C4-2B (cell line): Measurements from ENCODE around the gene TEKTIP1.
"Not testable (repeated sequence)": the region's sequence is repeated elsewhere in the genome, so short reads cannot be mapped to it uniquely, and the experiment has no call there.

Source experiments
- H3K27ac ChIP-seq: fragments of 450-650 bp; 2 replicates; pipeline ENCODE4 v1.5.1; 2017
- ZFX ChIP-seq: fragments of 450-650 bp; IDR thresholded peaks from 2 replicates; pipeline ENCODE4 v1.6.1; 2017
- TF ChIP-seq, protein P1 (sequence below): fragments of 450-650 bp; conservative IDR thresholded peaks from 2 replicates; pipeline ENCODE4 v1.5.1; 2017; ENCODE audit warnings: mild to moderate bottlenecking

Gene TEKTIP1

DNA sequence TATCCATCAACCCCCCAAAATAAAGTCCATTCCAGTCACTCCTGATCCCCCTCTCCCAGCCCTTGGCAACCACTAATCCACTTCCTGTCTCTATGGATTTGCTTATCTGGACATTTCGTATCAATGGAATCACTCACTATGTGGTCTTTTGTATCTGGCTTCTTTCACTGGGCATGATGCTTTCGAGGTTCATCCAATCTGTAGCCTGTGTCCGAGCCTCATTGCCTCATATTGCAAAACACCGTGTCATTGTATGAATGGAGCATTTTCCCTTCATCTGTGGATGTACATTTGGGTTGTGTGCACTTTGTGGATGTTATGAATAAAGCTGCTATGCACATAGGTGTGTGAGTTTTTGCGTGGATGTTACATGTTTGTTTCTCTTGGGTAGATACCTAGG lies 34.2 kb upstream of the TEKTIP1 start:
- H3K27ac ChIP-seq: peak overlapping the region; percentile 95
- no peak for TF ChIP-seq ZFX
- TF ChIP-seq, protein P1, sequence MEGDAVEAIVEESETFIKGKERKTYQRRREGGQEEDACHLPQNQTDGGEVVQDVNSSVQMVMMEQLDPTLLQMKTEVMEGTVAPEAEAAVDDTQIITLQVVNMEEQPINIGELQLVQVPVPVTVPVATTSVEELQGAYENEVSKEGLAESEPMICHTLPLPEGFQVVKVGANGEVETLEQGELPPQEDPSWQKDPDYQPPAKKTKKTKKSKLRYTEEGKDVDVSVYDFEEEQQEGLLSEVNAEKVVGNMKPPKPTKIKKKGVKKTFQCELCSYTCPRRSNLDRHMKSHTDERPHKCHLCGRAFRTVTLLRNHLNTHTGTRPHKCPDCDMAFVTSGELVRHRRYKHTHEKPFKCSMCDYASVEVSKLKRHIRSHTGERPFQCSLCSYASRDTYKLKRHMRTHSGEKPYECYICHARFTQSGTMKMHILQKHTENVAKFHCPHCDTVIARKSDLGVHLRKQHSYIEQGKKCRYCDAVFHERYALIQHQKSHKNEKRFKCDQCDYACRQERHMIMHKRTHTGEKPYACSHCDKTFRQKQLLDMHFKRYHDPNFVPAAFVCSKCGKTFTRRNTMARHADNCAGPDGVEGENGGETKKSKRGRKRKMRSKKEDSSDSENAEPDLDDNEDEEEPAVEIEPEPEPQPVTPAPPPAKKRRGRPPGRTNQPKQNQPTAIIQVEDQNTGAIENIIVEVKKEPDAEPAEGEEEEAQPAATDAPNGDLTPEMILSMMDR: no peak

DNA sequence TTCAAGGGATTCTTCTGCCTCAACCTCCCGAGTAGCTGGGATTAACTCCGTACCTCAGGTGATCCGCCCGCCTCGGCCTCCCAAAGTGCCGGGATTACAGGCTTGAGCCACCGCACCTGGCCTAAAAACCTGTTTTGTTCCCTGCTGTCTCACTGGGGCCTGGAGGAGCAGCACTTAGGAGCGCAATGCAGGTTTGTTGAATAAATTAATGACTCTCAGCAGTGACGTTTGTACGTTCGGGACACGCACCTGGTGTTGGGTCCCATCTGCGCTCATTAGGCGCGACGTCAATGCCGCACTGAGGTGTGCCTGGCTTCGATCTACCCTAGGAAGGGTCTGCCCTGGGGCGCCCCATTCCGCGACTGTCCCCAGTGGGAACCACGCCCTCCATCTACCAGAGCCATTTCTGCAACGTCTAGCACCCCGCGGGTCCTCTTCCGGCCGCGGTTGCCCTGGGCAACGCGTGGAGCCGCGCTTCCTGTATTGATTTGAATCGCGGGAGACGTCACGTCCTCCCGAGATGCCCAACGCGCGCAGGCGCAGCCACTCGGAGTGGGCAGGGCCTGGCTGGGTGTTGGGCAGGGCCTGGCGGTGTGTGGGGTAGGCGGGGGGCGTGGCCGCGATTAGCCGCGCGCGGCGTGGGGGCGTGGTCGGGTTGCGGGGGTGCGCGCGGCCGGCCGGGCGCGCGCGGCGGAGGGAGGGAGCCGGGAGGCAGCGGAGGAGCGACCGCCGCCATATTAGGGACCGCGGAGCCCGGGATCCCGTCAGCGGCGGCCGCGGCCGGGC lies 33.2 kb upstream of the TEKTIP1 start, which contains the start of gene FZR1:
FZR1 (plus strand) TSS at position 714 of the 786 bp plus-strand sequence. CDS start 16,679 bp downstream, outside the sequence.
- peak within 1 kb of the TSS; percentile 95 for H3K27ac ChIP-seq
- TF ChIP-seq, protein P1: no peak
- peak; percentile 31; the same call in 1 of the 2 replicates for TF ChIP-seq ZFX

DNA sequence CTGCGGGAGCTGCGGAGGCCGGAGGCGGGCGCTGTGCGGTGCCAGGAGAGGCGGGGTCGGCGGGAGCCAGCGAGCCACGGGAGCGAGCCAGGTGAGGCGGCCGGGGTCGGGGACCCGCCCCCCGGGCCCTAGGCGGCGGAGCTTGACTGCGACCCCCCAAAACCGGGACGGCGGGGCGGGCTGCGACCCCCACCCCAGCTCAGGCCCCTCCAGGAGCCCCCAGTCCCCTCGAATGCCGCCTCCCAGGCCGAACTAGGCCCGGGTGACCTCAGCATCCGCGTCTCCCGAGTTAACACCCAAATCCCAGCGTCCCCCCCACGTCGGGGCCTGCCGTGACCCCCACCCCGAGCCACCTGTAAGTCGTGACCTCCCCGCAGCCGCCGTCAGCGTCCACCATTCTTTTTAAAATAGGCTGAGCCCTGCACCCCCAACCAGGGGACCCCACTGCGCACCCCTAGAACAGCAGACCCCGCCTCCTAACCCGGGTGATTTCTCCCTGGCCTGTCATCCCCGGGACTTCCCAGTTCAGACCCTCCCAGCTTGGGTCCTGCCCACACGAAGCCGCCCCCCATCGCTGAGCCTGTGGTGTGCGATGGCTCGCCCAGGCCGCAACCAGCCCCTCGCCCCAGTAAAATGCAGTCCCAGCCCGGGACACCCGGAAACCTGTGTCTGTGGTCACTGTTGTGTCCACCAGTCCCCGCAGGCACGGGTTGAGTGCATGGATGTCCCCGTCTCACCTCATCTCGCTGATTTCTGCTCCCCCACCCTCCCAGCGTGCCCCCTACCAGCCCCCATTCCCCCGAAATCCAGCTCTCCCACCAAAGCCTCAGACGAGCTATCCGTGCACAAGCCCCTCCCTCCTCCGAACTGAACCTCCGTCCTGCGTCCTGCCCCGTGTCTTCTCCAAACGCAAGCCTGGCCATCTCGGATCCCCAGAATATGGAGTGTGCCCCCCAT lies 32.3 kb upstream of the TEKTIP1 start:
- TF ChIP-seq, protein P1: no peak
- peak; percentile 64; the same call in 1 of the 2 replicates for TF ChIP-seq ZFX
- H3K27ac ChIP-seq: peak overlapping the region; percentile 95

DNA sequence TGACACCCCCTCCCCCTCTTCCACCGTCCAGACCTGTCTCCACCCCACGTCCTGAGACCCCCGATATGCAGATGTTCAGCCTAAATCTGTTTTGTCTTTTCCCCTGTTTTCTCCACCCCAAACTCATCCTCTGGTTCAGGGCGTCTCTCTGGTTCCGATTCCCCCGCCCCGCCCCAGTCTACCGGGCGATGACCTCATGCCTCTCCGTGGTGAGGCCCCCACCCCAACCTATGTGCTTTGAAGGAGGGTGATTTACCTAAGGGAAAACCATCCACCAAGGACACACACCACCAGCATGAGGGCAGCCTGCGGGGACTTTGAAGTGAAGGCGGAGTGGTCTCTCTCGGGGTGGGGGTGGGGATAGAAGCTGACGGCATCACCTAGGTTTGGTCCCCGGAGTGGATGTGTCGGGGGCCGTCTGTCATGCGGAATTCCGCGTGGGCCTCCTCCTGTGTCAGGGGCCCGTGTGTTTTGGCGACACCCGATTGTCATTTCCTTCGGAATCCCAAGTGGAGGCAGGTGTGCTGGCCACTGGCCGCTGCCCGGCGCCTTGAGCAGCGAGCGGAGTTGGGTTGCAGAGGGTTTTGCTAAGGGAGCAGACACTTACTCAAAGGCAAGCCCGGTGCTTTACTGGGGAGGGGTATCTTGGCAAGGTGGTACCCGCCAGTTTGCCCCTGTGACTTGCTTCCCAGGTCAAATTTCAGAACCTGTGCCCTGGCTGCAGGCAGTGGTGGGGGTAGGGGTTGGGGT lies 31.4 kb upstream of the TEKTIP1 start:
- no peak for TF ChIP-seq ZFX
- TF ChIP-seq, protein P1: no peak
- peak overlapping the region; percentile 95 for H3K27ac ChIP-seq

DNA sequence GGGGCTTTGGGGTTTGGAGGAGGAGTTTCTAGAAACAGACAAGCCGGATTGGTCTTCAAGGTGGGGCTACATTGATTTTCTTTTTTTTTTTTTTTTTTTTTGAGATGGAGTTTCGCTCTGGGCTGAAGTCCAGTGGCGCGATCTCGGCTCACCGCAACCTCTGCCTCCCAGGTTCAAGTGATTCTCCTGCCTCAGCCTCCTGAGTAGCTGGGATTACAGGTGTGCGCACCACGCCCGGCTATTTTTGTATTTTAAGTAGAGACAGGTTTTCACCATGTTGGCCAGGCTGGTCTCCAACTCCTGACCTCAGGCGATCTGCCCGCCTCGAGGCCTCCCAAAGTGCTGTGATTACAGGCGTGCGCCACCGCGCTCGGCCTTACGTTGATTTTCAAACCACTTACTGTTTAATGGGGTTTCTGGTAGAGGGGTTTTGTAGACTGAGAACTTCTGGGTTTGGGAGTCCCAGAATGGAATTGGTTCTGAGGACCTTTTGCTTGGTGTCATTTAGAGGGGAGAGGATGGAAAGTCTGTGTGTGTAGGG lies 30.8 kb upstream of the TEKTIP1 start:
- H3K27ac ChIP-seq: not testable (repeated sequence)

DNA sequence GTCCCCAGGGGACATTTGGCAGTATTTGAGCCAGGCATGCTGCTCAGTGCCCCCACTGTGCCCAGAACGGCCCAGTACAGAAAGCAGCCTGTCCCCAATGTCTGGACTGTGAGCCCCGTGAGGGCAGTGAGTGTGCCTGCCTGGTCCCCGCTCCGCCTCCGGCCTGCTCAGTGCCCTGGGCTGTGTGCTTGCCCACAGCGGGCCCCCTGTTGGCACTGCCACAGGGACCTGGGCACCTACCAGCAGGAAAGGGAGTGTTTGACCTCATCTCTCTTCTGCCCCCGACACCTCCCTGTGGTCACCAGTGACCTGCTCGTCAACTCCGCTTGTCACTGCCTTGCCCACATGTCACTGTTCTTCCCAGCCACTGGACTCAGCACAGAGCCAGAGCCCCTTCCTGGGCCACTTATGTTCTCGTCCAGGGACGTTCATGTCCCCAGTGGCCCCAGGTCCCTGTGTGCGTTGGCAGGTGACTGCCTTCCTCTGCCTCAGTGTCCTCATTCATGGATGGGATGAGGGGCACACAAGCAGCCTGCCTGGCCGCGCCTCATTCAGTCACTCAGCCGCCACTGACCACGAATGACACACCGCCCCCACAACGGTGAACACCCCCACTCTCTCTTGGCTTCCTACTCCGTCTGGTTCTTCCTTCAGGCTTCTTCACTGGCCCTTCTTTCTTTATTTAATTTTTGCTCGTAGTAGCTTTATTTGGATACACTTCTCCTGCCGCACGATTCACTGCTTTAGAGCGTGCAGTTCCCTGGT lies 30.0 kb upstream of the TEKTIP1 start:
- no peak overlapping the region for H3K27ac ChIP-seq
- TF ChIP-seq, protein P1: no peak
- no peak for TF ChIP-seq ZFX
